Measurements from ENCODE around the gene YAP1. TPM values are rescaled to one million over a fixed set of nuclear protein-coding genes. Genes with fewer than 3 reads are reported as not detected.
"Not testable (repeated sequence)": the region's sequence is repeated elsewhere in the genome, so short reads cannot be mapped to it uniquely, and the experiment has no call there.

Gene YAP1
- total and polyA plus RNA-seq, 4 donors: 49.4 to 110 (median 64.1) TPM

DNA sequence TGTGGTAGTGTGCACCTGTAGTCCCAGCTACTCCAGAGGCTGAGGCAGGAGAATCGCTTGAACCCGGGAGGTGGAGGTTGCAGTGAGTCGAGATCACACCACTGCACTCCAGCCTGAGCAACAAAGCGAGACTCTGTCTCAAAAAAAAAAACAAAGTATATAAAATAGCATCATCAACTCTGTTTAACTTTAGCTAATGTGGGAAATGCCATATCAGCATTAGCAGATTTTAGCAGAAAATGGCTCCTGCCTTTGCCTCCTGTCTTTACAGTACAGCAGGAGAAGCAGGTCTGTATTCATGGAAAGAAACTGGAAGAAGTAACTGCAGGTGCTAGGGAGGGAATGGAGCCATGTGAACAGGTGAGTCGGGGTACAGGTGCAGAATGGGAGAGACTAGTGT, 154.5 kb downstream of the YAP1 start:
- WGBS (ENCODE audit: insufficient coverage): 91% methylated on average over 1 of the region's 5 CpGs
- H3K27ac ChIP-seq (ENCODE audit: low read depth, low read length); H3K9me3 ChIP-seq (ENCODE audit: control insufficient read depth, insufficient read depth, low read length); DNase-seq (ENCODE audit: low read depth in 4 of 6, low spot score in 6 of 6); H3K36me3 ChIP-seq (ENCODE audit: control insufficient read depth, insufficient read depth, low read length); H3K4me3 ChIP-seq (ENCODE audit: low read depth, low read length); H3K27me3 ChIP-seq (ENCODE audit: control insufficient read depth, insufficient read depth, low read length): not testable (repeated sequence)
- peaks cover 10% of the 10 kb centered on the region for H3K4me1 ChIP-seq (ENCODE audit: control insufficient read depth, insufficient read depth, low read length)

DNA sequence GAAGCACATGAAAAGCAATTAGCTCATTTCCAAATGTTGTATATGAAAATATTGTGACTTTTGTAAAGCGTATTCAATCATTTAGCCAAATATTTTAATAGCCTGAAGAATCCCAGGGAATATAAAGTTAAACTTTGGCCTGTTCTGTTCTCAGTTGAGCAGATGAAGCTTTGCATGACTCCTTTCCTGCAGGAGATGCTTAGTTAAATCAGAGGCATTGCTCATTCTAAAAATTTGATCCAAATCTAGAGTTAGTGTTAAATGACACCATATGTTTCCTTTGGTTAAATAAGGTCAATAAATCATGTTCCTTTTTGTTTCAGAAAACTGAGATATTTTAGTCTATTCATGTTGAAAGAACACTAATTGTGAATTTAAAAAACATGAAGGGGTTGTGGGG, 155.9 kb downstream of the YAP1 start:
- H3K4me3 ChIP-seq (ENCODE audit: low read depth, low read length): no peak overlapping the region
- WGBS (ENCODE audit: insufficient coverage): no CpG with 5 or more reads among the region's 1 CpG
- no peak overlapping the region for H3K27ac ChIP-seq (ENCODE audit: low read depth, low read length)
- peaks cover 10% of the 10 kb centered on the region for H3K4me1 ChIP-seq (ENCODE audit: control insufficient read depth, insufficient read depth, low read length)
- DNase-seq (ENCODE audit: low read depth in 4 of 6, low spot score in 6 of 6): peak in 1 of 6 donors; percentile 58
- no peaks in the 10 kb centered on the region for H3K27me3 ChIP-seq (ENCODE audit: control insufficient read depth, insufficient read depth, low read length)
- H3K9me3 ChIP-seq (ENCODE audit: control insufficient read depth, insufficient read depth, low read length): no peaks in the 10 kb centered on the region
- H3K36me3 ChIP-seq (ENCODE audit: control insufficient read depth, insufficient read depth, low read length): no peaks in the 10 kb centered on the region

DNA sequence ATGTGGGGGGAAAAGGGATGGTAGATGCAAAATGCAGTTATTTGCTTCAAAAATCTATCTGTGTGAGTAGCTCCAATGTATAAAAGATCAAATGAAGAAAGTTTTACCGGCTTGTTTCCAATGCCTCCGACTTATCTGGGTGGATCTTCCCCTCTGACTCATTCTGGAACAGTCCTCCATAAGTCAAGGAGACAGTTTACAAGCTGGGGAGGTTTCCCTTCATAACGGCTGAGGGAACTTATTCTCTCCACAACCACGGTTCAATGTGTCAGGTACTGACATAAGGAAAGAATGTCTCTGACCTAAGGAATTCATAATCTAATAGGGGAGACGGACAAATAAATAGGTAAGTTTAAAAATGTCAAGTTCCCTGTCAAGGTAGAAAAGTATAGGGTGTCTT, 157.4 kb downstream of the YAP1 start:
- DNase-seq (ENCODE audit: low read depth in 4 of 6, low spot score in 6 of 6): no peak
- no peaks in the 10 kb centered on the region for H3K36me3 ChIP-seq (ENCODE audit: control insufficient read depth, insufficient read depth, low read length)
- WGBS (ENCODE audit: insufficient coverage): 100% methylated on average over 1 of the region's 5 CpGs

DNA sequence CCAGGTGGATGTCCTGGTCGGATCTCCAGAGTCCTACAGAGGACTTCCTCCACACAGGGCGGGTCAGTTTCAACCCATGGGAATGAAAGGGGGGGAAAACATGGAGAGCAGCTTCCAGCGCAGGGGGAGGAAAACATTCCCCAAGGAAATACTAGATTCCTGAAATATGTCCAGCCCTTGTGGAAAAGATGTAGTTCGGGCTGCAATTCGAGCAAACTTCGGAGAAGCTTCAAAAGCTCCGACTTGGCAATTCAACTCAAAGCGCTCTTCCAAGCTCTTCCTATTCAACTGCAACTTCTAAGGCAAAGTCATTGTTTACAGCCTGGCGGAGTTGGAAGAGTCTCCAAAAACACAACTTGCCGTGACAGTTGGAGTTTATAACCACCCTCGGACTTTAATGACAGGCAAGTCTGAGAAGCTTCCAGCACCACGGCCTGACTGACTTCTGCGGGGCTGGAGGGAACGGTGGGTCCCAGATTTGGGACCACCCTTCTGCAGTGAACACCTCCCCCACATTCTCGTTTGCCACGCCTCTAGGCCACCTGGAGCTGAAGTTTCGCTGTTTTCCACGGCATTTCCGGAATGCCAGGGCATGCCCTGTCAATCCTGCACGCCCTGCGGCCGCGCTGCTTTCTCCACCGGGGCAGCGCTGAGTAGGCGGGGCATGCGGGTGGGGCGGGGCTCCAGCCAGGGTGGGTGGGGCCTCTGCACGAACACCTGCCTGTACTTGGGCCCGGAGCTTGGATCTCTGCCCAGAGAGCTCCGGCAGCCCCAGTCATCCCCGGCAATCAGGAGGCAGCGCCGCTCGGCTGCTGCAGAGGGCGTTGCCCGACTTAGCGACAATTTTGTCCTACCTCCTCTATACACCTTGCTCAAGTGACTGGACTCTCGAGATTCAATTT, 158.1 kb downstream of the YAP1 start:
- H3K27ac ChIP-seq (ENCODE audit: low read depth, low read length): no peak overlapping the region
- no peaks in the 10 kb centered on the region for H3K36me3 ChIP-seq (ENCODE audit: control insufficient read depth, insufficient read depth, low read length)
- 9% methylated on average over 26 of the region's 39 CpGs for WGBS (ENCODE audit: insufficient coverage)
- H3K9me3 ChIP-seq (ENCODE audit: control insufficient read depth, insufficient read depth, low read length): no peaks in the 10 kb centered on the region
- peak overlapping the region; percentile 30 for H3K4me3 ChIP-seq (ENCODE audit: low read depth, low read length)
- no peaks in the 10 kb centered on the region for H3K27me3 ChIP-seq (ENCODE audit: control insufficient read depth, insufficient read depth, low read length)
- peaks cover 10% of the 10 kb centered on the region for H3K4me1 ChIP-seq (ENCODE audit: control insufficient read depth, insufficient read depth, low read length)
- DNase-seq (ENCODE audit: low read depth in 4 of 6, low spot score in 6 of 6): peak in 2 of 6 donors; percentile 77 to 79

More for the DNA sequence above, 157.4 kb downstream of the YAP1 start:
- H3K4me1 ChIP-seq (ENCODE audit: control insufficient read depth, insufficient read depth, low read length): peaks cover 10% of the 10 kb centered on the region
- H3K27me3 ChIP-seq (ENCODE audit: control insufficient read depth, insufficient read depth, low read length): no peaks in the 10 kb centered on the region
- H3K4me3 ChIP-seq (ENCODE audit: low read depth, low read length): no peak overlapping the region
- H3K9me3 ChIP-seq (ENCODE audit: control insufficient read depth, insufficient read depth, low read length): no peaks in the 10 kb centered on the region
- H3K27ac ChIP-seq (ENCODE audit: low read depth, low read length): no peak overlapping the region

DNA sequence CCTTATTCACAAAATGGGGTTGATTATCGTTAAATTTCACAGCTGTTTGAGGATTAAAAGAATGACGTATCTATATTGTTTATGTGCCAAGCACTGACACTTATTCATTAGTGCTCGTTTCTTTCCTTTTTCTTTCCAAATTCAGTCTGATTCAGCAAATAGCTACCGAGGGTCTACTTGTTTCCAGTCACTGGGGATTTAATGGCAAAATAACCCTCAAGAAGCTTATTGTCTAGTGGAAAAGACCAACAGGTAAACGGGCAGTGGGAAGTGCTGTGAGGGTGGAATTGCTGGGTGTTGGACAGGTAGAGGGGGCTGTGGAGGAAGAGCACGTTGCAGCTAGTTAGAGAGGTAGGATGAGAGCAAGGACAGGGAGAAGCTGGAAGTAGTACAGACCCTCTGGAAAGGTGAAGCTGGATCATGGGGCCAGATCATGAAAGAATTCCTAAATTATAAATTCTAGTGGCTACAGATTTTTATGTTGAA, 158.8 kb downstream of the YAP1 start:
- no peak for DNase-seq (ENCODE audit: low read depth in 4 of 6, low spot score in 6 of 6)
- no peak overlapping the region for H3K27ac ChIP-seq (ENCODE audit: low read depth, low read length)
- H3K4me3 ChIP-seq (ENCODE audit: low read depth, low read length): peak overlapping the region; percentile 30
- no peaks in the 10 kb centered on the region for H3K36me3 ChIP-seq (ENCODE audit: control insufficient read depth, insufficient read depth, low read length)
- H3K27me3 ChIP-seq (ENCODE audit: control insufficient read depth, insufficient read depth, low read length): no peaks in the 10 kb centered on the region
- WGBS (ENCODE audit: insufficient coverage): 18% methylated on average over 2 of the region's 6 CpGs
- H3K4me1 ChIP-seq (ENCODE audit: control insufficient read depth, insufficient read depth, low read length): peaks cover 10% of the 10 kb centered on the region
- no peaks in the 10 kb centered on the region for H3K9me3 ChIP-seq (ENCODE audit: control insufficient read depth, insufficient read depth, low read length)

DNA sequence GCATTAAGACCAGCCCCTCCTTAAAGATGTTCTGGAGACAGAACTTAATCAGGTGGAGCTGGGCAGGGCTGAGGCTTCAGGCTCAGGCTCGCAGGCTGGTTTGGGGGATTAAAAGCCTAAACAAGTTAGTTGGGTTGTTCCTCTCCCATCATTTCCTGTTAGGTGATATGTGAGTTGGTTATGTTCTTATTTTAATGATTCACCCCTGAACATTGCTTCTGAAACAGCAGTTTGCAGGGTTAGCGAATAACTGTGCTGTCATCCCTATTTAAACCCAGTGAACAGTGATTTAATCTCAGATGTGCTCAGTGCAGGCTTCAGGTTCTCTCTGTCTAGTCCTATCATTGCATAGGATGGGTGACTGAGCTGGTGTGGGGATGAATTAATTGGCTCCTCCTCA, 159.7 kb downstream of the YAP1 start:
- Histone ChIP-seq H3K9me3 (ENCODE audit: control insufficient read depth, insufficient read depth, low read length) (no peaks in the 10 kb centered on the region), H3K4me3 (ENCODE audit: low read depth, low read length) (no peak overlapping the region)

DNA sequence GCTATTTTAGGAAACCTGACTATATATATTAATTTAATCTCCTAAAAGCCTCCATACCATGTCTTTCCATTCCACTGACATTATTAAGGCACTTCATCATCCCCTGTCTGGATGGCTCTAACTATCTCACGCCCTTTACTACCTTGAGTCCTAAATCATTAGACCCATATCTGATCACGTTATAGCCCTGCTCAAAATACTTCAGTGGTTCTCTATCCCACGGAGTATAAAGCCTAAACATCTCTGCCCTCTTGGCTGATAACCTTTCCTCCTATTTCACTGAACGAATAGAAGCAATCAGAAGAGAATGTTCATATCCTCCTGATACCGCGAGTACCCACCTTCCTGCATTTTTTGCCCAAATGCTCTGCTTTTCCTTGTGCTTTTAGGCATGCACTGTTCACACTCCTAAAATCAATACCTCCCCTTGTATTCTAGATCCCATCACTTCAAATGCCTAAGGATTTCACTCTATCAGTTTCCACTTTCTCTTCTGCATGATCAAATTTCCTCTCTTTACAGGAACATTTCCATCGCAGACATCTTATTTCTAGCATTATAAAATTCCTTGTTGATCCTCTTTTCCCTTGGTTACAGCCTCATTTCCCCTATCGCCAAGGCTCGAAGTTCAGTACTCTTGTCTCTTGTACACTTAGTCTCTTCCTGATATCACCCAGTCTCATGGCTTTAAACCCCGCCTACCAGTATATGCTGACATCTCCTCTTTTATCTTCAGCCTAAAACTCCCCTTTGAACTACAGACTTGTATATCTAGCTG, 162.0 kb downstream of the YAP1 start:
- WGBS (ENCODE audit: insufficient coverage): 93% methylated on average over 10 of the region's 10 CpGs
- H3K9me3 ChIP-seq (ENCODE audit: control insufficient read depth, insufficient read depth, low read length): no peaks in the 10 kb centered on the region
- no peak overlapping the region for H3K27ac ChIP-seq (ENCODE audit: low read depth, low read length)
- H3K4me1 ChIP-seq (ENCODE audit: control insufficient read depth, insufficient read depth, low read length): peaks cover 10% of the 10 kb centered on the region
- no peaks in the 10 kb centered on the region for H3K36me3 ChIP-seq (ENCODE audit: control insufficient read depth, insufficient read depth, low read length)
- no peak for DNase-seq (ENCODE audit: low read depth in 4 of 6, low spot score in 6 of 6)
- H3K27me3 ChIP-seq (ENCODE audit: control insufficient read depth, insufficient read depth, low read length): no peaks in the 10 kb centered on the region
- H3K4me3 ChIP-seq (ENCODE audit: low read depth, low read length): no peak overlapping the region

More for the DNA sequence above, 159.7 kb downstream of the YAP1 start:
- H3K27me3 ChIP-seq (ENCODE audit: control insufficient read depth, insufficient read depth, low read length): no peaks in the 10 kb centered on the region
- no peak for DNase-seq (ENCODE audit: low read depth in 4 of 6, low spot score in 6 of 6)
- no peak overlapping the region for H3K27ac ChIP-seq (ENCODE audit: low read depth, low read length)
- WGBS (ENCODE audit: insufficient coverage): no CpG with 5 or more reads among the region's 2 CpGs
- no peaks in the 10 kb centered on the region for H3K36me3 ChIP-seq (ENCODE audit: control insufficient read depth, insufficient read depth, low read length)
- H3K4me1 ChIP-seq (ENCODE audit: control insufficient read depth, insufficient read depth, low read length): peaks cover 10% of the 10 kb centered on the region

DNA sequence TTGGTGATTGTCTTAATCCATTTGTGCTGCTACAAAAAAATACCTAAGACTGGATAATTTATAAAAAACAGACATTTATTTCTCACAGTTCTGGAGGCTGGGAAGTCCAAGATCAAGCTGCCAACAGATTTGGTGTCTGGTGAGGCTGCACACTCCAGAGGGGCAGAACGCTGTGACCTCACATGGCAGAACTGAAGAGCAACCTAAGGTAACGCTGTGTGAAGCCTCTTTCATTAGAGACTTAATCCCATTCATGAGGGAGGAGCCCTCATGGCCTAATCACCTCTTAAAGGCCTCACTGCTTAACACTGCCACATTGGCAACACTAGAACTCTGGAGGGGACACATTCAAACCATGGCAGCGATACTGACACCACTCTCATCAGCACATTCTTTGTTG, 164.4 kb downstream of the YAP1 start:
- no peaks in the 10 kb centered on the region for H3K9me3 ChIP-seq (ENCODE audit: control insufficient read depth, insufficient read depth, low read length)
- 71% methylated on average over 1 of the region's 3 CpGs for WGBS (ENCODE audit: insufficient coverage)
- no peaks in the 10 kb centered on the region for H3K4me1 ChIP-seq (ENCODE audit: control insufficient read depth, insufficient read depth, low read length)
- DNase-seq (ENCODE audit: low read depth in 4 of 6, low spot score in 6 of 6): no peak
- no peak overlapping the region for H3K27ac ChIP-seq (ENCODE audit: low read depth, low read length)
- no peaks in the 10 kb centered on the region for H3K36me3 ChIP-seq (ENCODE audit: control insufficient read depth, insufficient read depth, low read length)
- H3K4me3 ChIP-seq (ENCODE audit: low read depth, low read length): no peak overlapping the region
- H3K27me3 ChIP-seq (ENCODE audit: control insufficient read depth, insufficient read depth, low read length): no peaks in the 10 kb centered on the region

DNA sequence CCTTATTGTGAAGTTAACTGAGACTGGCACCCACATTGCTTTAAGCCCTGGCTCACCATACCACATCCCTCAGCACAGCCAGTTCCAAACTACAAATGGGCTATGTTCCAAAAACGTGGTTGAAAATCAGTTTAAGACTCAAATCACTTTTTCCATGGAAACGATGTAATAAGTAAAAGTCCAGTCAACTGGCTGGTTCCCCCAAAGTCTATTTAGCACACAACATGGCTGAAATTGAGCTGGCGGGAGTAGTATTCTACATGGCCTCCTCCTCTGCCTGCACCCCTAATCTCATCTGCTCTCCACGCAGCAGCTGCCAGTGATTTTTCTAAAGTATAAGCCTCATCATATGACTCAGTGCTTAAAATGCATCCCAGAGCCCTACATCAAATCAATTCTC, 166.1 kb downstream of the YAP1 start:
- Histone ChIP-seq H3K9me3 (ENCODE audit: control insufficient read depth, insufficient read depth, low read length) (no peaks in the 10 kb centered on the region), H3K36me3 (ENCODE audit: control insufficient read depth, insufficient read depth, low read length) (no peaks in the 10 kb centered on the region), H3K4me3 (ENCODE audit: low read depth, low read length) (no peak overlapping the region), H3K27ac (ENCODE audit: low read depth, low read length) (no peak overlapping the region), H3K27me3 (ENCODE audit: control insufficient read depth, insufficient read depth, low read length) (no peaks in the 10 kb centered on the region), H3K4me1 (ENCODE audit: control insufficient read depth, insufficient read depth, low read length) (peaks cover 3% of the 10 kb centered on the region)
- DNase-seq (ENCODE audit: low read depth in 4 of 6, low spot score in 6 of 6): peak in 2 of 6 donors; percentile 15 to 44
- WGBS (ENCODE audit: insufficient coverage): 70% methylated on average over 1 of the region's 4 CpGs
